HG03135 (cell line): ENCODE data around the gene LINS1.

ENCODE experiments used
- ATAC-seq: cut with Tn5 transposase; IDR thresholded peaks from one replicate; pipeline ENCODE4 v1.9.1; 2021; ENCODE audit warnings: mild to moderate bottlenecking, moderate library complexity; ENCODE audit not compliant: unreplicated experiment

The LINS1 gene, protein sequence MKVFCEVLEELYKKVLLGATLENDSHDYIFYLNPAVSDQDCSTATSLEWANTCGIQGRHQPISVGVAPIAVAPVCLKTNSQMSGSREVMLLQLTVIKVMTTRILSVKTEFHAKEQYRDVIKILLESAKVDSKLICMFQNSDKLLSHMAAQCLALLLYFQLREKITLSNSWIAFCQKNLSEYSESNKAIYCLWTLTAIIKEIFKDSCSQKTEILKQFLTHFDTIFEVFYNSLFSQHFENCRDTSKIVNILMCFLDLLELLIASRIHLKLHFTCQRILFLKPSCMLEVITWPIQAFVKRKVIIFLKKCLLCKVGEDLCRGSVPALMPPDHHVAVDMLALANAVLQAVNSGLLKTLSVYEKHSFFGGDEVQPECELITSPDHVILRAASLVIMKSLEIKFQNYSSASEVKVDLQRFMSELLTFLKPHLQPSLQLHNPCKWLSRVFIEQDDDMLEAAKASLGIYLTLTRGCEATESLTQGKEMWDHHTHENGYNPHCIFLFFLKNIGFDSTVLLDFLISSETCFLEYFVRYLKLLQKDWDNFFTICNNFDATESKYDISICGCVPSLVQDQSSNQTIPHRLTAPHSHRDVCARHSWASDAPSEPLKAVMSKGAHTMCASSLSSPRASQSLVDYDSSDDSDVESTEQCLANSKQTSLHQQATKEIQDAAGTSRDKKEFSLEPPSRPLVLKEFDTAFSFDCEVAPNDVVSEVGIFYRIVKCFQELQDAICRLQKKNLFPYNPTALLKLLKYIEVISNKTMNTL

DNA sequence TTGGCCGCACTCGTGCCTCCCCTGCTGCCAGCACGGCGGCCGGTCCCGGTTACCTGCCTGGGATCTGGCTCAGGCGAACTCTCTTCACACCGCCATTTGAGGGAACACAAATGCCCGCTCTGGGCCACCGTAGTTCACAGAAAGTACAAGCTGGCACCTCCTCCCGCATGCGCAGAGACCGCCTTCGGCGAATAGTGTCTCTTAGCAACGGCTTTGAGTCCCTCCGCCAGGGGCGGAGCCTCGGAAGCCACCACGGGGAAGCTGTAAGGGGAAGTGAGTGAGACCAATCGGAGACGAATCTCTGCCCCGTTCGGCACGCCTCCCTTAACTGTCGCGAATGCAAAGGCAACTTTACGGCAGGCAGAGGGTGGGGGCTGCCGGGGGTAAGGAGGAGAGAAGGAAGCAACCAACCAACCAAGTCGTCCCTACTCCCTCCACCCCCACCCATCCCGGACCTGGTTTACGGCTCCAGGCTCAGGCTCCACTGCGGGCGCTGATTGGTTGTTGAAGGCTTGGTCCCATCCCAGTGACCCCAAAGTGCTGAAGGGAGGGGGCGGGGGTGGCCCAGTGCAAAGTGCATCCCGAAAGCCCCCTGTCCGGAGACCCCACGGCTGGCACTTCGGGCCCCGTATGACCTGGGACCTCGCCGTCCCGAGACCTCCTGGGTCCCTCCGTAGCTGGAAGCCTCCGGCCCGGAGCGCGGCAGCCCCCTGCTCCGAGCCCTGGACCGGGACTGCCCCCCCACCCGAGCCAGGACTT lies at the start of gene LINS1, which contains the start of gene ASB7:
Gene LINS1, minus strand, starts transcription at position 121 of the 759 bp plus-strand sequence. CDS start 21,342 bp downstream, outside the sequence.
Gene ASB7, plus strand, starts transcription at position 526 of the 759 bp plus-strand sequence. CDS start 9,628 bp downstream, outside the sequence.
- peak; percentile 88 for ATAC-seq

- ATAC-seq: no peak
These were observed 49.3 kb upstream of the LINS1 start for GRCh38 chr15:100651253-100651652.

GRCh38 chr15:100650685-100651084 lies 48.7 kb upstream of the LINS1 start:
- ATAC-seq: no peak

DNA sequence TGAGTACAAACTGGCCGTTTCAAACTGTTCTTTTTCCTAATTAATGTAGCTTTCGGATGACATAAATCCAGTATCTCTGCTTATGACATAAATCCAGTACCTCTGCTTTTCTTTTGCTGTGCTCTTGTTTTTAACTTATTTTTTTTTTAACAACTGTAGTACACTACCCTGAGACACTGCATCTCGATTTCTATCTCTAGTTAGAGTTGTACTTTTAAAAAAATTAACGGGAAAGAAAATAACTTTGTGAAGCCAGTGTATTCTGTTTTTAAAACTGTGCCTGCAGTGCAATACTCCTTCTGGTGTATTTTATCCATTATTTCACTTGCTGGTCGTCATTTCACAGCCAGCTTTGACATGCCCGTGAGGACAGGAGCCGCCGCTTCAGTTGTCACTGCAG lies 47.0 kb upstream of the LINS1 start:
- no peak for ATAC-seq

GRCh38 chr15:100645671-100646070 lies 43.7 kb upstream of the LINS1 start:
- ATAC-seq: no peak

- ATAC-seq: no peak
These were observed 41.0 kb upstream of the LINS1 start for GRCh38 chr15:100642950-100643338.

GRCh38 chr15:100642213-100642949 lies 40.4 kb upstream of the LINS1 start:
- ATAC-seq: no peak

GRCh38 chr15:100638177-100638730 lies 36.3 kb upstream of the LINS1 start:
- ATAC-seq: no peak

DNA sequence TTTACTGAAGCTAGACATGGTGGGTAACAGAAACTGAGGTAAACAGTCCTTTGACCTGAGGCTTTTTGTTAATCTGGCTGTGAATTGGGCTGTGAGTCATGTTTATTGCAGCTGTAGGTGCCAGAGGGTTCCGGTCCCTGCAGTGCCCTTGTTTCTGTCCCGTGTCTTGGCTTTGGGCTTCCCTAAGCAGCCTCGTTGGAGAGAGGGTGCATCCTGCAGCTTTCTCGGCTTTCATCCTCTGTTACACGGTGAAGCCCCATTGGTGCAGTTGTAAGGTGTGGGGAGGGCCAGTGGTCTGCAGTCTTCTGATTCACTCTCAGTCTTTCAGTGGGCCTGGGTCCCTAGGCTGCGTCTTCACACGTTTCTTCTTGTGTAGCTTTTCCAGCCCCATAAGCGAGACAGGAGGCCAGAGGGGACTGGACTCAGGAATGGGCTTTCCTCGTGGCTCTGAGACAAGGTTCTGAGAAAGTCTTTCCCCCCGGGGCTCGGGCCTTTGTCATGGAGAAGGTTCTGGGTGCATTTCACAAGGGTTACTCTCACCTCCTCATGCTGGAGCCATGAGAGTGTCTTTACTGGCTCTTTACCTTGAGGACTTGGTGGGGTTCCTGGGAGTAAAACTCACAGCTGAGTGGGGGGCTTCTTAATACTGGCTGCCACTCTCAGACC lies 33.6 kb upstream of the LINS1 start:
- no peak for ATAC-seq

DNA sequence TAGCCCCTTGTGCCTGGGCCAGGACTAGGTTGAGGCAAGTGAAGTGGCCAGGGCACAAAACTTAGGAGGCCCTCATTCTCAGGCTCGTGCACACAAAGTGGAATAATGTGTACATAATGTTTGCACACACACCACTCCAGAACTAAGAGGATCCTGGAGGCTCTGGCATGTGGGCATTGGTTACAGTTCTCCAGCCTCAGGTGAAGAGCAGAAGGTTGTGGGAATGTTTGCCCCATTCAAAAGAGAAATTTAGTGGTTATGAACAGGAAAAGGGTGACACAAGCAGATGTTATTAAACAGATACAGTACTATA lies 31.7 kb upstream of the LINS1 start:
- no peak for ATAC-seq

GRCh38 chr15:100631831-100632230 lies 29.8 kb upstream of the LINS1 start:
- ATAC-seq: no peak

DNA sequence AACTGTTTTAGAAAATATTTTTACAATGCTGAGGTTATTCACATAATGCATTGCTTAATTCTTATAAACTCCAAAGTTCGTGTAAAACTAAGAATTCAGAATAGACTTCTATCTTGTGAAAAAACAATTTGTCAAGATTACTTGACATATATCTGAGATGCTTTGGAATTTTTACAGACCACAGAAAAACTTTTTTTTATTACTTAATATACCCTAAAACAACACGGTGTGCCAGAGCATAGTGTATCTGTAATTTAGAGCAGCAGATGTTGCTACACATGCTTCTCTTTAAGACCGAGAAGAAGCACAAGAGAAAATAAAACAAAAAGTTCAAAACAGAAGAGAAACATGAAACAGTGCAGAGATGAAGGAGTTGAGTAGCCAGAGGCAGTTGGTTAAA lies 26.8 kb upstream of the LINS1 start:
- no peak for ATAC-seq

- peak; percentile 83 for ATAC-seq
These were observed 25.9 kb upstream of the LINS1 start for GRCh38 chr15:100627789-100628395.

DNA sequence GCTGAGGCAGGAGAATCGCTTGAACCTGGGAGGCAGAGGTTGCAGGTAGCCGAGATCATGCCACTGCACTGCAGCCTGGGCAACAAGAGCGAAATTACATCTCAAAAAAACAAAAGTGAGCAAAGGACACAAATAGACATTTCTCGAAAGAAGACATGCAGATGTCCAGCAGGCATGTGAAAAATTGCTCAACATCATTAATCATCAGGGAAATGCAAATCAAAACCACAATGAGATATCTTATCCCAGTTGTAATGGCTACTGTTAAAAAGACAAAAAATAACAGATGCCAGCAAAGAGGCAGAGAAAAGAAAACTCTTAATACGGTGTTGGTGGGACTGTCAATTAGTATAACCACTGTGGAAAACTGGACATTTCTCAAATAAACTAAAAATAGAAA lies 21.3 kb upstream of the LINS1 start:
- ATAC-seq: no peak

GRCh38 chr15:100616700-100617099 lies 14.7 kb upstream of the LINS1 start:
- no peak for ATAC-seq

- no peak for ATAC-seq
These were observed 13.8 kb upstream of the LINS1 start for GRCh38 chr15:100615801-100616200.

GRCh38 chr15:100614918-100615317 lies 12.9 kb upstream of the LINS1 start:
- ATAC-seq: no peak

DNA sequence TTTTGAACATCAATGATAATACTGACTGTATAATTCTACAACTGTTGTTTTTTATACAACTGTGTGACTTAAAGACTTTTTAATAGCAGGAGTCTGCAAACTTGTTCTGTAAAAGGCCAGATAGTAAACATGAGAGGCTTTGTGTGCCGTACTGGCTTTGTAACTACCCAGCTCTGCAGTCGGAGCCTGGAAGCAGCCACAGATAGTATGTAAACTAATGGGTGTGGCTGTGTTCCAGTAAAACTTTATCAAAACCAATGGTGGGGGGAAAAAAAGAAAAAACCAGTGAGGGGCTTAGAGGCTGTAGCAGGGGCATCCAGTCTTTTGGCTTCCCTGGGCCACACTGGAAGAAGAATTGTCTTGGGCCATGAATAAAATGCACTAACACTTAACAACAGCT lies 12.4 kb upstream of the LINS1 start:
- ATAC-seq: no peak

- ATAC-seq: no peak
These were observed 11.2 kb upstream of the LINS1 start for GRCh38 chr15:100613208-100613607.

DNA sequence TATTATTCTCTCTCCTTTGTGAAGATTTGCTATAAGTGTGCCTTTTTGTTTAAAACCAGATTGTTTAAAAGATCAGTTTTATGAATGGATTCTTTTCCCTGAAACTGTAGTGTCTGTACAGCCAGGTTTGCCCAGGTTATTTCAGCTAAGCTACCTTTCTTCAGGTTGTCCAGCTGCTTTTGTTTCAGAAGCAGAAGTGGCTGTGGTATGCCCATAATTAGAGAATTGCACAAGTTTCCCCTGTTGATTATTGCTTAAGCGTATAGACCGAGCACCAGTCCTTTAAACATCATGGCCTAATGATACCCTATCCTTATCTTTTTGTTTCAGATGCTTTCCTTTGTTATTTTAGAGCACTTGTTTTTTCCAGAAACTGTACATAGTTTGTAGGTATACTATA lies 10.6 kb upstream of the LINS1 start:
- no peak for ATAC-seq
